Measurements from ENCODE around the gene ZNF407. TPM values are rescaled to one million over a fixed set of nuclear protein-coding genes. Genes with fewer than 3 reads are reported as not detected.

ZNF407 gene
- total and polyA plus RNA-seq, 12 donors, result 2.5 to 14.9 (median 12.7) TPM

DNA sequence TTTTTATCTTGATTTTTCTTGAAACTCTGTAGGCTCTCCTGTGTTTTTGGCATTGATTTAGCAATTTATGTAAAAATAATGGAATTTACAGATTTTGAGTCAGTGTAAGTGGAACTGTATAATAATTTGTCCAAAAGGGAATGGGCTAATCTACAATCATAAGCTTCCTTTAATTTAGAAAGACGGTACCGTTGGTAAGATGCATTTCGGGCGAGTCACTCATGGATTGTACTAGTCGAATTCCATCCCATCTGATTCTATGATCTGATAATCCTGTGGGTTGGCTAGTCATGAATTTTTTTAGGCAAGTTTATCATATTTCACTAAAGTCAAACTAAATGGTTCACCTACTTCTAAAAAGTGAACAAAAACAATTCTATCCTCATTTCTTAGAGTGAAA is 133.4 kb downstream of the ZNF407 start:
- no peaks in the 10 kb centered on the region for H3K9me3 ChIP-seq
- H3K4me3 ChIP-seq, result no peak overlapping the region
- no peak for ATAC-seq
- intact Hi-C loops (cut with DNase I), result no loop called here
- H3K27me3 ChIP-seq, result no peaks in the 10 kb centered on the region
- DNase-seq, result no peak
- WGBS, 2 donors, result 94% methylated on average over 5 of the region's 5 CpGs
- no peaks in the 10 kb centered on the region for H3K4me1 ChIP-seq
- no peak for TF ChIP-seq CTCF (IDR thresholded peaks at IDR 0.05)
- no peak overlapping the region for H3K27ac ChIP-seq
- H3K36me3 ChIP-seq, result peaks cover 0 to 6% (median 0%) of the 10 kb centered on the region in 9 donors

GRCh38 chr18:74732380-74732779 is 134.7 kb downstream of the ZNF407 start:
- peaks cover 0 to 6% (median 0%) of the 10 kb centered on the region in 9 donors for H3K36me3 ChIP-seq
- no peak overlapping the region for H3K4me3 ChIP-seq
- no peak for ATAC-seq
- no peaks in the 10 kb centered on the region for H3K27me3 ChIP-seq
- TF ChIP-seq CTCF (IDR thresholded peaks at IDR 0.05), result no peak
- no peaks in the 10 kb centered on the region for H3K9me3 ChIP-seq
- H3K4me1 ChIP-seq, result no peaks in the 10 kb centered on the region
- no peak for DNase-seq
- intact Hi-C loops (cut with DNase I), result no loop called here
- no peak overlapping the region for H3K27ac ChIP-seq
- 93 to 100% methylated on average over 1 of the region's 1 CpG for WGBS, 2 donors

DNA sequence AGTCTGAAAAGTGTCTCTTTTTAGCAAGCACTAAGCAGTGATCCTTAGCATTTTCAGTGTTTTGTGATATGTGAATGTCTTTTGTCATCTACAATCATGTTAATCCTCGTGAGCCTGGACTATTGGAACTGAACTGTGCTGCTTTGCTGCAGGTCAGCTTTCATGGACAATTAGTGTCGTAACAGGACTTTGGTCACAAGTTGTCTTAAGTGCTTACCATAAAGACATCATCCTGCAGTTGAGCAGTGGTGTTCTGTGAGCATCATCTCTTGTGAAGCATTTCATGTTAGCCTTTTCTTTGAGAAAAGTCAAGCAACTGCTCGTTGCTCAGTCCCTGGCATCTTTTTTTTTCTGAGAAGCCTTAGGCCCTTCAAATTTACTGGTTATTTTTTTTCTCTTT is 135.9 kb downstream of the ZNF407 start:
- 84 to 87% methylated on average over 3 of the region's 3 CpGs for WGBS, 2 donors
- no peak for ATAC-seq
- Histone ChIP-seq H3K4me3 (no peak overlapping the region), H3K27ac (no peak overlapping the region), H3K4me1 (no peaks in the 10 kb centered on the region), H3K27me3 (no peaks in the 10 kb centered on the region), H3K36me3 (peaks cover 0 to 6% (median 0%) of the 10 kb centered on the region in 9 donors), H3K9me3 (no peaks in the 10 kb centered on the region)
- intact Hi-C loops (cut with DNase I), result no loop called here
- no peak for TF ChIP-seq CTCF (IDR thresholded peaks at IDR 0.05)
- DNase-seq, result no peak

DNA sequence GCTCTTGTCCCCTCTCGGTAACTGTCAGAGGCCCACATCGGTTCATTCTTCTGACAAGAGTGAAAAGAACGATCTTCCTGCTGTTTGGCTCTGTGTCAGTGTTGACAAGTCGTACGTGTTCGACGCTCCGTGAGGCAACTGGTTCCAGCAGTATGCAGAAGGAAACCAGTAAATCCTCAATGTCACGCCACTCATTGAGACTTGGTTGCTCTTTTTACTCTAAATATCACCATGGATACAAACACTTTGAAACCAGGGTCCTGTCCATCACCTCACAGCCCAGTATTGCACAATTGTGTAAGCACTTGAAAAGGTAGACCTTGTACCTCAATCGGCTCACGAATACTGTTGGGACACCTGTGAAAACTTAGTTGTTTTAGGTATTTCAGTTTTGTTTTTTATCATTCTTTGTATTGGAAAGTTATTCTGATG is 136.4 kb downstream of the ZNF407 start:
- DNase-seq (no peak), ATAC-seq (no peak)
- no peak for TF ChIP-seq CTCF (IDR thresholded peaks at IDR 0.05)
- intact Hi-C loops (cut with DNase I), result no loop called here
- Histone ChIP-seq H3K27ac (no peak overlapping the region), H3K27me3 (no peaks in the 10 kb centered on the region), H3K4me3 (no peak overlapping the region), H3K4me1 (no peaks in the 10 kb centered on the region), H3K9me3 (no peaks in the 10 kb centered on the region), H3K36me3 (peaks cover 0 to 6% (median 0%) of the 10 kb centered on the region in 9 donors)
- WGBS, 2 donors, result 62 to 73% methylated on average over 11 of the region's 11 CpGs
